NCI-H187 treated with DMSO at 0.1 percent for 48 hours (cell line): ENCODE data around the gene ANKHD1.
A peak's percentile ranks its signal among the peaks of the same experiment; 100 is the strongest.

ENCODE experiments used
- DNase-seq: peaks from one replicate; lab custom pipeline; 2025; lab: John Stamatoyannopoulos, UW

ANKHD1 gene

GRCh38 chr5:140546851-140547507 lies 145.3 kb downstream of the ANKHD1 start:
- no peak for DNase-seq

DNA sequence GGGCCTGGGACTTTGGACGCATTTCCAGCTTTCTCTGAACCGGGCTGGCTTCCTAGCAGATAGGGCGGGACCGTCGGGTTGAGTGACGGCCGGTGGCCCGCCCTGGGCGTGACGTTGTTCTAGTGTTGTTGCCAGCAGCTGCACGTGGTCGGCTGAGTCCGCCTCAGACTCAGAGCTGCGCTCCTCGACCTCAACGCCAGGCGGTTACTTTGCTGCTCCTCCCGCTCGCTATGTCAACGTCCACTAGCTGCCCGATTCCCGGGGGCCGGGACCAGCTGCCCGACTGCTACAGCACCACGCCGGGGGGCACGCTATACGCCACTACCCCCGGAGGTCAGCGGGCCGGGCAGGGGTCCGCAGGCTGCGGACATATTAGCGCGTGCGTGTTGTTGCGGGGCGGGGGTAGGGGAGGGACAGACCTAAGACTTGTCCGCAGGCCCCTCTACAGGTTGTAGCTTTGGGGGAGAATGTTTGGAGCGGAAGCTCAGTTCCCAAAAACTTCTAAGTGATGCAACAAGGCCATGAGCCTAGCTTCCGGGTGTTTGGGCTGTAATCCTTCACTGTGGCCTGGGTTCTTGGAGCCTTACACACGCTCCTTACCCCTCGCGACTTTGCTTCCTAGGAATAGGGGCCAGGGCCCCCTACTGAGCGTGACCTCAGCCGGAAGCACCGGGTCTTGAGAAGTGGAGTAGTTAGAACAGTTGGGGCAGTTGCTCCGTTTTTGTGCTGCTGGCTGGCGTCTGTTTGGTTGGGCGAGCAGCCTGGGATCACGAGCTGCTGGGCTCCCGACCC lies 146.1 kb downstream of the ANKHD1 start, which contains the start of gene EIF4EBP3:
EIF4EBP3 (plus strand) TSS at position 155 of the 792 bp plus-strand sequence; CDS start at position 231, 76 bp downstream.
- peak; percentile 3 for DNase-seq

DNA sequence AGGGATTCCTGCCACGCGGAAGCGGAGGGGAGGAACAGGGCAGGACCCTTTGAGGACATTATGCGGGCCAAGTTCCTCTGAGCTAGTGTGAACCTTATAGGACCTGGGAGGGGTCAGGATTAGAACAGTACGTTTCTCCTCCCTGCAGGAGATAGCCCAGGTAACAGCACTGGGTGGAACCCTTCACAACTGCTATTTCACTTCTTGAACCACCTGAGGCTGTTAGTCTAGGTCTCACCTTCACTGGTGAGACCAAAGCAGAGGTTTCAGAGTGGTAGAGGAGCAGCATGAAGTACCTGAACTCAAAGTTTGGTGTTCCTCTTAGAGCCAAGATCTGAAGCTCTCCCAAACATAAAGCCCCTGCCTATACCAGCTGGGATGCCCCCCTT lies 146.7 kb downstream of the ANKHD1 start:
- DNase-seq = no peak

DNA sequence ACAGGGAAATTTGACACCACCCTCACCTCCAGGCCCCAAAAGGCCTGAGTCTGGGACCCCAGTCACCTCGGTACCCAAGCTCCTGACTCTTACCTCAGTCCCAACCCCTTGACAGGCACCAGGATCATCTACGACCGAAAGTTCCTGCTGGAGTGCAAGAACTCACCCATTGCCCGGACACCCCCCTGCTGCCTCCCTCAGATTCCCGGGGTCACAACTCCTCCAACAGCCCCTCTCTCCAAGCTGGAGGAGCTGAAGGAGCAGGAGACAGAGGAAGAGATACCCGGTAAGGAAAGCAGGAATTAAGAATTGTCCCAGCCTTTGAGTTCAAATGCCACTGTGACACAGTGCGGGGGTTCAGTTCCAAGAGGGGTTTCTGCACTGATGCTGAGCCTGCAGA lies 147.2 kb downstream of the ANKHD1 start:
- no peak for DNase-seq

GRCh38 chr5:140549237-140550144 lies 147.9 kb downstream of the ANKHD1 start:
- DNase-seq = no peak

- DNase-seq = no peak
Observed at GRCh38 chr5:140550147-140551079, 148.8 kb downstream of the ANKHD1 start.

- DNase-seq = no peak
Observed at GRCh38 chr5:140551872-140552271, 150.2 kb downstream of the ANKHD1 start.

- no peak for DNase-seq
Observed at GRCh38 chr5:140553657-140554056, 152.0 kb downstream of the ANKHD1 start.

GRCh38 chr5:140554454-140554853 lies 152.8 kb downstream of the ANKHD1 start:
- DNase-seq = no peak

DNA sequence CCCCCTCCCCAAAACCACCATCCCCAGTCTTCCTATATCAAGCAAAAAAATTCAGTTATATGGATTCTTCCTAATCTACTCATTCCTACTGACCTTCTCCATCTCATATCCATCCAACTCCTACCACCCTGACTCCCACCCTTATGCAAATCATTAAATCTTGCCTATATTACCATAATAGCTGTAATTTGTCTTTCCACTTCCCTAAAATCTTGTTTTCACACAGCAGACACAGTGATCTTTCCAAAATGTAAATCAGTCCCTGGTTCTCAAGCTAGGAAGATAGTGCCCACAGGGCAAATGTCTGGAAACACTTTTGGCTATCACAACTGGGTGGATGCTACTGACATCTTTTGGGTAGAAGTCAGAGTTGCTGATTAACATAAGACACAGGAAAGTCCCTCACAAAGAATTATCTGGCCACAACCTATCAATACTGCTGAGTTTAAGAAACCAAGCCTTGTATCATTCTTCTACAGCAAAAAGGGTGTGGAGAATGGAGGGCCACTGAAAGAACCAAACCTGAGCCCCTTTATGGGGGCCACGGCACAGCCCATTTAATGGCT lies 154.2 kb downstream of the ANKHD1 start:
- no peak for DNase-seq

- DNase-seq = no peak
Observed at GRCh38 chr5:140556438-140556837, 154.8 kb downstream of the ANKHD1 start.

DNA sequence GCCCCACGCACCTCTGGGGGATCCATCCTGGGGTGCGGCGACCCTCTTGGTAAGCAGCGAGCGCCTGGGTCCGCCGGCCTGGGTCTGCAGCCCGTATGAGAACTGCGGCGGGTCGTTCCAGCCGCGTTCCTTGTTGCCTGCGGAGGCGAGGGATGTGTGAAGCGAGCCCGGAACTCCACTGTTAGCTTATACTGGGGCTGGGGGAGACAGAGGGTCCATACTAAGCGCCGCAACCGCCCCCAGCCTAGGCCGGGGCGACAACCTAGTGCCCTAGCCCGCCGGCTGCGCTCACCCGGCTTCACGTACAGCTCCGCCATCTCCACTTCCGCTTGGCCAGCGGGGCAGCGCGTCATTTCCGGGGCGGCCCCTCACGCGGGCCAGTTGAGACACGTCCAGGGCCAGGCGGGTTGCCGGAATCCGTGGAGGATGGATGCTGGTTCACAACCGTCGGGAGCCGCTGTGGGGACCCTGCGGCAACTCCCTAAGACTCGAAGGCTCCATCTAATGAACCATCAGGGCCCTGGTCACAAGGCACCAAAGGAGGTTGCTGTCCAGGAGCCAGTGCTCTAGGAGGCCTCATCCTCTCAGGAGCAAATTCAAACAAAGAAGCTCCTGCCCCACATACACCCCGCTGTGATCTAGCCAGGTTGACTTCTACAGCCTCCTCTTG lies 155.6 kb downstream of the ANKHD1 start, which contains the start of gene SRA1:
SRA1 (minus strand) TSS at position 338 of the 670 bp plus-strand sequence; CDS start at position 317, 21 bp downstream.
- DNase-seq = peak; percentile 46

DNA sequence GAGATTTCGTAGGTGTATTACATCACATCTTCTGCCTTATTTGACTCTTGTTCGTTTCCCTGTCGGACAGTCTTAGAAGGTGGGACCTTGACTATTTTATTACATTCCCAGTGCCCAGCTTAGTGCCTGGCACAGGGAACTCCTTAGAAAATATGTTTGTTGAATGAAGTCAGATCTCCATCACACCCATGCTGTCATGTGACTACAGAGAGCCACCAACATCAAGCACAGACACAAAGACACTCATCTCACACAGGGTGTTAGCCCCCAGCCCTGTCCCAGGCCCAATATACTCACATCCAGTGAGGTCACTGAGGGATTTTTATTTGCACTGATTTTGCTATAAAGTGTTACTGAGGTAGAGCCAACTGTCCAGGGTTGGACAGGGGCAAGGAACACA lies 156.3 kb downstream of the ANKHD1 start:
- DNase-seq = no peak

- no peak for DNase-seq
Observed at GRCh38 chr5:140558542-140558941, 156.9 kb downstream of the ANKHD1 start.

GRCh38 chr5:140560227-140560626 lies 158.6 kb downstream of the ANKHD1 start:
- no peak for DNase-seq

DNA sequence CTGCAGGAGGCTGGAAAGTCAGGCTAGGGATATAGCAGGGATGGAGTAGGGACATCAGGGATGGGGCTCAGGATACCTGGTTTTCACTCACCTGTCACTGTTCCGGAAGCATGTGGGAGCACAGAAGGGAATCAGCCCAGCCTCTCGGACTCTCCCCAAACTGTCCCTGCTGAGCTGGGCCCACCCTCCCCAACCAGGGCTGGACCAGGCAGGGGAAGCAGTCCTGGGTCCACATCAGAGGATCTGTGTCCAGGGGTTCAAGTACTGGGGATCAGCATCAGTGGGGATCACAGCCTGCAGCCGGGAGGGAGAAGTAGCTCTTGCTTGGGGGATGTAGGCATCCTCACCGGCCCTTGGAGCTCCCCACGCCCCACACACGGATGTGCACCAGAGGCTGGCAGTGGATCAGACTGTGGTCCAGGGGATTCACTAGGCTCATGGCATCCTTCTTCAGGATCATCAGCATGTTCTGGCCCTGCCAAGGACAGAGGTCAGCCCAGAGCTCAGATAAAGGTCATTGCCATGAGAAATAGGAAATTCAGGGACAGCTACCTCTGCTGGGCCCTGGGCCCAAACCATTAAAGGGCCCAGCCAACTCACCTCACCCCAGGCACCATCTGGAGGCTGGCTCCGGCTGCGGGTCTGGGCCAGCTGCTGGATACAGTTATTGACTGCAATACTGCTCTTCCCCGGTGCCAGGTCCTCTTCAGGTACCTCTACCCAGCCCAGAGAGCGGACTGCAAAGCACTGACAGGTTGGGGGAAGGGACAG lies 160.3 kb downstream of the ANKHD1 start:
- no peak for DNase-seq

GRCh38 chr5:140563596-140563995 lies 162.0 kb downstream of the ANKHD1 start:
- no peak for DNase-seq

DNA sequence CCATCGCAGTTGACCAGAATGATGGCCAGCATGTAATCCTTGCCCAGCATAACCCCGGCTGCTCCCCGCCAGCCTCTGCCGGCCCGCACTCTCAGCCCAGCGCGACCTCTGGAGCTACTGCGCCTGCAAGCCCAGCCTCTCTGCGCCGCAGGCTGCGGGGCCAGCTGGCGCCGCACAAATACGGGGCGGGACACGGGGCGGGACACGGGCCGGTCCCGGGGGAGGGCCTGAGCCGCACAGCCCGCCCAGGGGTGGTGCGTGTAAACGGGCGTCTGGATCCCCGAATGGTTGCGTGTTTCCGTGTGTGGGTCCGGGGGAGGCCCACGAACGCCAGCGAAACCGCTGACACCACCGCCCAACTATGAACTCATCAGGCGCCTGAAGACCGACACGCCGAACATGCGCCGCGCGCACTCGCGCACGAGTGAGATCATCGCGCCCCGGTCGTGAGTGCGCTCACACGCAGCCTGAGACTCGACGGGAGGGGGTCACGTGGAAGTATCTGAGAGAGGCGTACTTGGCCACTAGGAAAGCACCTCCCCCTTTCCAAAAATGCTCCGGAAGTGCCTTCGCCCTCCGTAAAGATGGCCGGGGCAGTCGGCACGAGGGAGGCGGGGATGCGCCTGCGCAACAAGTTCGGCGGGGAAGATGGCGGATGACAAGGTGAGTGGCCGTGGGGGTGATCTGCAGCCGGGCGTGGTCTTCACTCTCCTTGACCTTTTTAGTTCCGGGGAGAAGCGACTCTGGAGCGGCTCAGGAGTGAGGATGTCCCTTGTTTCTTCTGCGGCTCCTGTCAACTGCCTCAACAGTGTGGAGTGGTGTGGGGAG lies 162.8 kb downstream of the ANKHD1 start, which contains the start of the genes APBB3 and SLC35A4:
APBB3 (minus strand) TSS at position 403 of the 828 bp plus-strand sequence; CDS start at position 50, 353 bp downstream.
SLC35A4 (plus strand) TSS at position 633 of the 828 bp plus-strand sequence. CDS start 2,342 bp downstream, outside the sequence.
- peak; percentile 77 for DNase-seq
